Neural cell (in vitro differentiated cells): ENCODE data around the gene ZNF587B.
"Not testable (repeated sequence)": the region's sequence is repeated elsewhere in the genome, so short reads cannot be mapped to it uniquely, and the experiment has no call there.

Source experiments
- CTCF ChIP-seq: fragments of 450-650 bp; IDR thresholded peaks from 2 replicates; pipeline ENCODE4 v1.5.1; 2014; ENCODE audit warnings: antibody characterized with exemption, mild to moderate bottlenecking, moderate library complexity; ENCODE audit not compliant: poor library complexity, severe bottlenecking
- EZH2 ChIP-seq: fragments of 200-600, 300-800 bp; shearing (Covaris generic), sonication (generic); IDR thresholded peaks from 2 replicates; pipeline ENCODE4 v1.6.1; 2014; ENCODE audit warnings: antibody characterized with exemption, low read length, borderline replicate concordance, mild to moderate bottlenecking; ENCODE audit not compliant: insufficient read depth, poor library complexity, severe bottlenecking
- MXI1 ChIP-seq: fragments of 450-650 bp; conservative IDR thresholded peaks from 2 replicates; pipeline ENCODE4 v1.6.1; 2014; ENCODE audit warnings: antibody characterized with exemption, mild to moderate bottlenecking; ENCODE audit not compliant: poor library complexity, severe bottlenecking
- POLR2AphosphoS5 ChIP-seq: IDR thresholded peaks from 2 replicates; pipeline ENCODE4 v1.6.1; 2012
- RAD21 ChIP-seq: fragments of 450-650 bp; conservative IDR thresholded peaks from 2 replicates; pipeline ENCODE4 v1.6.1; 2014; ENCODE audit warnings: antibody characterized with exemption, mild to moderate bottlenecking, moderate library complexity
- TAF1 ChIP-seq: IDR thresholded peaks from 2 replicates; pipeline ENCODE4 v1.6.1; 2012; ENCODE audit warnings: low read depth
- TF ChIP-seq, protein P1 (sequence below): IDR thresholded peaks from 2 replicates; pipeline ENCODE4 v1.6.1; 2012; ENCODE audit warnings: borderline replicate concordance

- TF ChIP-seq CTCF, MXI1, RAD21, POLR2AphosphoS5, EZH2, TAF1: not testable (repeated sequence)
- TF ChIP-seq, protein P1, sequence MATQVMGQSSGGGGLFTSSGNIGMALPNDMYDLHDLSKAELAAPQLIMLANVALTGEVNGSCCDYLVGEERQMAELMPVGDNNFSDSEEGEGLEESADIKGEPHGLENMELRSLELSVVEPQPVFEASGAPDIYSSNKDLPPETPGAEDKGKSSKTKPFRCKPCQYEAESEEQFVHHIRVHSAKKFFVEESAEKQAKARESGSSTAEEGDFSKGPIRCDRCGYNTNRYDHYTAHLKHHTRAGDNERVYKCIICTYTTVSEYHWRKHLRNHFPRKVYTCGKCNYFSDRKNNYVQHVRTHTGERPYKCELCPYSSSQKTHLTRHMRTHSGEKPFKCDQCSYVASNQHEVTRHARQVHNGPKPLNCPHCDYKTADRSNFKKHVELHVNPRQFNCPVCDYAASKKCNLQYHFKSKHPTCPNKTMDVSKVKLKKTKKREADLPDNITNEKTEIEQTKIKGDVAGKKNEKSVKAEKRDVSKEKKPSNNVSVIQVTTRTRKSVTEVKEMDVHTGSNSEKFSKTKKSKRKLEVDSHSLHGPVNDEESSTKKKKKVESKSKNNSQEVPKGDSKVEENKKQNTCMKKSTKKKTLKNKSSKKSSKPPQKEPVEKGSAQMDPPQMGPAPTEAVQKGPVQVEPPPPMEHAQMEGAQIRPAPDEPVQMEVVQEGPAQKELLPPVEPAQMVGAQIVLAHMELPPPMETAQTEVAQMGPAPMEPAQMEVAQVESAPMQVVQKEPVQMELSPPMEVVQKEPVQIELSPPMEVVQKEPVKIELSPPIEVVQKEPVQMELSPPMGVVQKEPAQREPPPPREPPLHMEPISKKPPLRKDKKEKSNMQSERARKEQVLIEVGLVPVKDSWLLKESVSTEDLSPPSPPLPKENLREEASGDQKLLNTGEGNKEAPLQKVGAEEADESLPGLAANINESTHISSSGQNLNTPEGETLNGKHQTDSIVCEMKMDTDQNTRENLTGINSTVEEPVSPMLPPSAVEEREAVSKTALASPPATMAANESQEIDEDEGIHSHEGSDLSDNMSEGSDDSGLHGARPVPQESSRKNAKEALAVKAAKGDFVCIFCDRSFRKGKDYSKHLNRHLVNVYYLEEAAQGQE: not testable (repeated sequence)
Measured at GRCh38 chr19:57854117-57854516, 24.0 kb downstream of the ZNF587B start.
